GM19438 (cell line): Measurements from ENCODE around the gene SYCE1L.
"Not testable (repeated sequence)": the region's sequence is repeated elsewhere in the genome, so short reads cannot be mapped to it uniquely, and the experiment has no call there.

ENCODE experiments used
- ATAC-seq: cut with Tn5 transposase; IDR thresholded peaks from one replicate; pipeline ENCODE4 v1.9.1; 2021; ENCODE audit warnings: low read depth; ENCODE audit not compliant: unreplicated experiment

The SYCE1L gene

GRCh38 chr16:77242471-77242870 lies 43.3 kb downstream of the SYCE1L start:
- not testable (repeated sequence) for ATAC-seq

- no peak for ATAC-seq
Measured at GRCh38 chr16:77246150-77246549, 46.9 kb downstream of the SYCE1L start.

GRCh38 chr16:77250400-77250799 lies 51.2 kb downstream of the SYCE1L start:
- ATAC-seq: no peak
